OCI-LY3 (cell line): ENCODE measurements around the gene COL4A1.

ENCODE experiments used
- H2AFZ ChIP-seq: fragments of 200-600, 300-600 bp; shearing (Covaris generic); 2 replicates; pipeline ENCODE4 v1.6.0; 2014; ENCODE audit warnings: antibody characterized with exemption, low read depth, low read length
- H3K27ac ChIP-seq: fragments of 200-600, 300-600 bp; sonication (generic); 2 replicates; pipeline ENCODE4 v1.5.1; 2014; ENCODE audit warnings: mild to moderate bottlenecking, low read length, moderate library complexity, mixed read lengths
- H3K27me3 ChIP-seq: fragments of 200-600, 300-600 bp; sonication (generic); 2 replicates; pipeline ENCODE4 v1.6.1; 2014; ENCODE audit warnings: low read depth, low read length, mixed read lengths
- H3K36me3 ChIP-seq: fragments of 200-600, 300-600 bp; sonication (generic); replicated peaks from 2 replicates; pipeline ENCODE3; 2014; ENCODE audit warnings: low read depth, low read length, mixed read lengths
- H3K4me1 ChIP-seq: fragments of 300-600, 200-600 bp; sonication (generic); 2 replicates; pipeline ENCODE4 v1.6.1; 2014; ENCODE audit warnings: low read length, mixed read lengths
- H3K4me2 ChIP-seq: fragments of 200-600, 300-600 bp; sonication (generic); 2 replicates; pipeline ENCODE4 v1.6.1; 2014; ENCODE audit warnings: low read length, mixed read lengths
- H3K4me3 ChIP-seq: fragments of 300-600, 200-600 bp; sonication (generic); 2 replicates; pipeline ENCODE4 v1.5.1; 2014; ENCODE audit warnings: antibody characterized with exemption, mild to moderate bottlenecking, low read length, moderate library complexity
- H3K79me2 ChIP-seq: fragments of 300-600, 200-600 bp; shearing (Covaris generic); 2 replicates; pipeline ENCODE4 v1.6.1; 2014; ENCODE audit warnings: mild to moderate bottlenecking, low read length, mixed read lengths
- H3K9ac ChIP-seq: fragments of 300-600, 200-600 bp; shearing (Covaris generic); 2 replicates; pipeline ENCODE4 v1.6.0; 2014; ENCODE audit warnings: mild to moderate bottlenecking, low read length, moderate library complexity
- H3K9me3 ChIP-seq: fragments of 200-600, 300-600 bp; shearing (Covaris generic); 2 replicates; pipeline ENCODE4 v1.6.1; 2014; ENCODE audit warnings: low read length, mixed read lengths; ENCODE audit not compliant: insufficient read depth
- H4K20me1 ChIP-seq: fragments of 200-600, 300-600 bp; sonication (generic); 2 replicates; pipeline ENCODE4 v1.6.1; 2016; ENCODE audit warnings: low read length, mixed read lengths; ENCODE audit not compliant: insufficient read depth
- CTCF ChIP-seq: fragments of 200-600, 300-600 bp; sonication (generic); IDR thresholded peaks from 2 replicates; pipeline ENCODE4 v1.5.1; 2014; ENCODE audit warnings: antibody characterized with exemption, low read length, low read depth
- EZH2phosphoT487 ChIP-seq: fragments of 200-600 bp; shearing (Covaris generic); IDR thresholded peaks from 2 replicates; pipeline ENCODE4 v1.6.1; 2018; ENCODE audit warnings: antibody characterized with exemption, mixed run types, low read depth

Gene COL4A1

GRCh38 chr13:110132225-110132982 lies 174.6 kb downstream of the COL4A1 start:
- H3K9ac ChIP-seq = no peak overlapping the region
- no peaks in the 10 kb centered on the region for H3K4me1 ChIP-seq
- H2AFZ ChIP-seq = no peak overlapping the region
- H3K4me2 ChIP-seq = no peak overlapping the region
- TF ChIP-seq CTCF = no peak
- TF ChIP-seq EZH2phosphoT487 = no peak
- no peak overlapping the region for H3K27ac ChIP-seq
- H3K9me3 ChIP-seq = no peaks in the 10 kb centered on the region
- no peaks in the 10 kb centered on the region for H4K20me1 ChIP-seq
- H3K27me3 ChIP-seq = peaks cover 36% of the 10 kb centered on the region
- no peak overlapping the region for H3K4me3 ChIP-seq
- no peaks in the 10 kb centered on the region for H3K79me2 ChIP-seq
- no peaks in the 10 kb centered on the region for H3K36me3 ChIP-seq

- H3K4me1 ChIP-seq = no peaks in the 10 kb centered on the region
- H3K36me3 ChIP-seq = no peaks in the 10 kb centered on the region
- H3K27ac ChIP-seq = no peak overlapping the region
- no peak overlapping the region for H3K4me2 ChIP-seq
- H3K9me3 ChIP-seq = no peaks in the 10 kb centered on the region
- no peak overlapping the region for H3K9ac ChIP-seq
- no peaks in the 10 kb centered on the region for H3K79me2 ChIP-seq
- no peak for TF ChIP-seq CTCF
- TF ChIP-seq EZH2phosphoT487 = no peak
- H4K20me1 ChIP-seq = no peaks in the 10 kb centered on the region
- H2AFZ ChIP-seq = no peak overlapping the region
- peaks cover 36% of the 10 kb centered on the region for H3K27me3 ChIP-seq
- H3K4me3 ChIP-seq = no peak overlapping the region
Observed at GRCh38 chr13:110131424-110131823, 175.5 kb downstream of the COL4A1 start.

- no peak overlapping the region for H3K4me2 ChIP-seq
- H3K9ac ChIP-seq = no peak overlapping the region
- H2AFZ ChIP-seq = no peak overlapping the region
- no peaks in the 10 kb centered on the region for H3K4me1 ChIP-seq
- no peaks in the 10 kb centered on the region for H3K36me3 ChIP-seq
- no peak for TF ChIP-seq EZH2phosphoT487
- no peak for TF ChIP-seq CTCF
- no peaks in the 10 kb centered on the region for H4K20me1 ChIP-seq
- H3K27ac ChIP-seq = no peak overlapping the region
- no peaks in the 10 kb centered on the region for H3K9me3 ChIP-seq
- peaks cover 36% of the 10 kb centered on the region for H3K27me3 ChIP-seq
- H3K79me2 ChIP-seq = no peaks in the 10 kb centered on the region
- no peak overlapping the region for H3K4me3 ChIP-seq
Observed at GRCh38 chr13:110130431-110130830, 176.5 kb downstream of the COL4A1 start.

- Histone ChIP-seq H3K4me3 (no peak overlapping the region), H3K27ac (no peak overlapping the region), H4K20me1 (no peaks in the 10 kb centered on the region), H3K27me3 (peaks cover 42% of the 10 kb centered on the region), H3K79me2 (no peaks in the 10 kb centered on the region), H3K4me2 (no peak overlapping the region), H3K4me1 (no peaks in the 10 kb centered on the region), H3K9me3 (no peaks in the 10 kb centered on the region), H3K36me3 (no peaks in the 10 kb centered on the region), H3K9ac (no peak overlapping the region), H2AFZ (no peak overlapping the region)
- TF ChIP-seq EZH2phosphoT487 = no peak
- no peak for TF ChIP-seq CTCF
Observed at GRCh38 chr13:110129539-110130186, 177.3 kb downstream of the COL4A1 start.
